GM23248 (cell line): ENCODE data around the gene CLCA1.

ENCODE experiments used
- EZH2 ChIP-seq: fragments of 200-600 bp; sonication (generic); IDR thresholded peaks from 2 replicates; pipeline ENCODE4 v1.6.1; 2018; ENCODE audit warnings: antibody characterized with exemption, mild to moderate bottlenecking; ENCODE audit not compliant: insufficient read depth, poor library complexity, severe bottlenecking
- EZH2phosphoT487 ChIP-seq: fragments of 200-600 bp; sonication (generic); IDR thresholded peaks from 2 replicates; pipeline ENCODE4 v1.6.1; 2018; ENCODE audit warnings: antibody characterized with exemption, moderate library complexity, mild to moderate bottlenecking, low read depth; ENCODE audit not compliant: insufficient read depth

DNA sequence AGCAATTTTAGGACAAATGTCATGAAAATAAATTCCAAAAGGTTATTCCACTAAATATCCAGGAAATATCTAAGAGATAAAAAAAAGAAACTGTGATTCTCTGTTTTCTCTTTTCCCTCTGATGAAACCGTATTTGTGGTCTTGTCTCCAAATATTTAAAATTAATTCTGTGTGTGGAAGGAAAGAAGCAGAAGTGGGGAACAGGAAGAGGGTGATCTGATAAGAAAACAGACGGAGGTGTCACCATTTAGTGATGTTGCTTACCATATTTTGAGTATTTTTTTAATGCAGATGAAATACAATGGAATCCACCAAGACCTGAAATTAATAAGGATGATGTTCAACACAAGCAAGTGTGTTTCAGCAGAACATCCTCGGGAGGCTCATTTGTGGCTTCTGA lies 29.6 kb downstream of the CLCA1 start:
- TF ChIP-seq EZH2 (no peak), EZH2phosphoT487 (no peak)
